ENCODE data around the gene EPM2A. TPM values are rescaled to one million over a fixed set of nuclear protein-coding genes. Genes with fewer than 3 reads are reported as not detected.

Gene EPM2A
- total RNA-seq, 1 experiment from 2014 or later, result 5.7 TPM

- Histone ChIP-seq H3K27me3 (ENCODE audit: control insufficient read depth, insufficient read depth, low read length) (no peaks in the 10 kb centered on the region), H3K4me1 (ENCODE audit: control insufficient read depth, insufficient read depth, low read length) (no peaks in the 10 kb centered on the region), H3K36me3 (ENCODE audit: control insufficient read depth, insufficient read depth, low read length) (no peaks in the 10 kb centered on the region), H3K9me3 (ENCODE audit: control insufficient read depth, insufficient read depth, low read depth, low read length) (no peaks in the 10 kb centered on the region), H3K4me3 (ENCODE audit: low read depth in 2 of 2, low read length in 2 of 2) (no peak overlapping the region), H3K27ac (ENCODE audit: low read length) (no peak overlapping the region)
- ATAC-seq (no peak), DNase-seq (ENCODE audit: low read depth, low spot score) (no peak)
- BruUV-seq (replicated peaks), result no TSS peak
- intact Hi-C loops (cut with micrococcal nuclease; ENCODE audit: unreplicated experiment) (loop anchor here (5.0 to 10.0 kb wide), 2 partner anchors 153 to 1121 kb away; no protein-coding TSS in a partner anchor), in situ Hi-C loops (cut with HindIII; ENCODE audit: low pct_unique_long_range_greater_than_20kb, low sequenced_read_pairs) (no loop called here)
- POLR2A ChIA-PET, result no interaction called here
- CTCF ChIA-PET, result no interaction called here
- TF ChIP-seq REST (IDR thresholded peaks at IDR 0.05; ENCODE audit: insufficient read depth in 1 of 2, low read depth in 2 of 2, low read length in 1 of 2) (no peak), POLR2AphosphoS5 (IDR thresholded peaks at IDR 0.05; ENCODE audit: low read depth, low read length) (no peak), TCF7L2 (IDR thresholded peaks at IDR 0.05; ENCODE audit: low read depth, low read length) (no peak), CTCF (IDR thresholded peaks at IDR 0.05) (no peak), SIN3A (IDR thresholded peaks at IDR 0.05; ENCODE audit: borderline replicate concordance, insufficient read depth, low read depth, low read length) (no peak)
These were observed 29.8 kb downstream of the EPM2A start for GRCh38 chr6:145705561-145705960.

GRCh38 chr6:145704143-145704781 lies 31.1 kb downstream of the EPM2A start:
- H3K4me1 ChIP-seq (ENCODE audit: control insufficient read depth, insufficient read depth, low read length), result no peaks in the 10 kb centered on the region
- no TSS peak for BruUV-seq (replicated peaks)
- TF ChIP-seq CTCF (IDR thresholded peaks at IDR 0.05) (peak; percentile 56; the same call in 1 of the 2 replicates), SIN3A (IDR thresholded peaks at IDR 0.05; ENCODE audit: borderline replicate concordance, insufficient read depth, low read depth, low read length) (no peak)
- no peaks in the 10 kb centered on the region for H3K9me3 ChIP-seq (ENCODE audit: control insufficient read depth, insufficient read depth, low read depth, low read length)
- no peak for DNase-seq (ENCODE audit: low read depth, low spot score)
- intact Hi-C loops (cut with micrococcal nuclease; ENCODE audit: unreplicated experiment) (loop anchor here (10.0 kb wide), 1 partner anchor 1119 kb away; no protein-coding TSS in a partner anchor), in situ Hi-C loops (cut with HindIII; ENCODE audit: low pct_unique_long_range_greater_than_20kb, low sequenced_read_pairs) (no loop called here)
- H3K27me3 ChIP-seq (ENCODE audit: control insufficient read depth, insufficient read depth, low read length), result no peaks in the 10 kb centered on the region
- ATAC-seq, result no peak
- H3K4me3 ChIP-seq (ENCODE audit: low read depth in 2 of 2, low read length in 2 of 2), result no peak overlapping the region
- no peaks in the 10 kb centered on the region for H3K36me3 ChIP-seq (ENCODE audit: control insufficient read depth, insufficient read depth, low read length)
- H3K27ac ChIP-seq (ENCODE audit: low read length), result no peak overlapping the region
- CTCF ChIA-PET, result interaction anchor here (0.6 to 1.5 kb wide), 3 partner anchors 31 to 790 kb away, joined by 3 to 20 read pairs (median 5); partner anchors contain the start of gene EPM2A
- POLR2A ChIA-PET, result no interaction called here
